ENCODE data around the gene FXYD3.

The FXYD3 gene

GRCh38 chr19:35135389-35135909 is 19.8 kb downstream of the FXYD3 start:
- no peak overlapping the region for H2AFZ ChIP-seq (ENCODE audit: low read depth, low read length)
- H3K4me1 ChIP-seq (ENCODE audit: control insufficient read depth, insufficient read depth, low read depth, low read length): peaks cover 18% of the 10 kb centered on the region
- H3K79me1 ChIP-seq (replicated peaks; ENCODE audit: low read length, poor library complexity, severe bottlenecking): no peaks in the 10 kb centered on the region
- H3K4me3 ChIP-seq (ENCODE audit: insufficient read depth in 1 of 2, low read depth in 1 of 2, low read length in 2 of 2): peak overlapping the region in 1 of 2 experiments; percentile 31
- no peak overlapping the region for H2BK120ac ChIP-seq (ENCODE audit: low read depth, low read length)
- no peak overlapping the region for H2BK12ac ChIP-seq (ENCODE audit: low read length in 2 of 2)
- H3K9ac ChIP-seq (ENCODE audit: low read length): peak overlapping the region; percentile 59
- peak overlapping the region; percentile 56 for H2BK15ac ChIP-seq (ENCODE audit: low read depth, poor library complexity, severe bottlenecking)
- H3K4me2 ChIP-seq (ENCODE audit: low read length, poor library complexity, severe bottlenecking): no peak overlapping the region
- H3K14ac ChIP-seq (ENCODE audit: low read length in 2 of 2): no peak overlapping the region
- no peak overlapping the region for H4K91ac ChIP-seq (ENCODE audit: low read length)
- no peaks in the 10 kb centered on the region for H3K9me3 ChIP-seq (ENCODE audit: control insufficient read depth, low read length)
- DNase-seq: peak; percentile 66
- H3K4ac ChIP-seq (ENCODE audit: low read depth in 1 of 2, low read length in 2 of 2): no peak overlapping the region
- H3K18ac ChIP-seq (ENCODE audit: low read depth in 1 of 2, low read length in 2 of 2): no peak overlapping the region
- no peak overlapping the region for H3K23ac ChIP-seq (ENCODE audit: low read length in 2 of 2)
- peaks cover 0 to 18% of the 10 kb centered on the region in 2 experiments for H3K27me3 ChIP-seq (ENCODE audit: control insufficient read depth in 1 of 2, insufficient read depth in 1 of 2, low read length in 2 of 2)
- 0% methylated on average over 3 of the region's 7 CpGs for WGBS
- no peak overlapping the region for H4K8ac ChIP-seq (ENCODE audit: low read length)
- no peak overlapping the region for H2BK5ac ChIP-seq (ENCODE audit: low read depth, low read length, poor library complexity, severe bottlenecking)
- no peak overlapping the region for H3K27ac ChIP-seq (ENCODE audit: low read length, poor library complexity, severe bottlenecking)
- no peaks in the 10 kb centered on the region for H3K36me3 ChIP-seq (ENCODE audit: control insufficient read depth in 1 of 2, insufficient read depth in 2 of 2, low read depth in 1 of 2, low read length in 2 of 2)
- no peak overlapping the region for H2AK5ac ChIP-seq (ENCODE audit: low read length, severe bottlenecking)

GRCh38 chr19:35136231-35136630 is 20.6 kb downstream of the FXYD3 start:
- DNase-seq: no peak
- Histone ChIP-seq H4K91ac (ENCODE audit: low read length) (no peak overlapping the region), H3K79me1 (replicated peaks; ENCODE audit: low read length, poor library complexity, severe bottlenecking) (no peaks in the 10 kb centered on the region), H3K27me3 (ENCODE audit: control insufficient read depth in 1 of 2, insufficient read depth in 1 of 2, low read length in 2 of 2) (peaks cover 0 to 18% of the 10 kb centered on the region in 2 experiments), H2AK5ac (ENCODE audit: low read length, severe bottlenecking) (no peak overlapping the region), H2BK15ac (ENCODE audit: low read depth, poor library complexity, severe bottlenecking) (peak overlapping the region; percentile 4), H3K4me2 (ENCODE audit: low read length, poor library complexity, severe bottlenecking) (no peak overlapping the region), H3K4me1 (ENCODE audit: control insufficient read depth, insufficient read depth, low read depth, low read length) (peaks cover 20% of the 10 kb centered on the region), H2BK5ac (ENCODE audit: low read depth, low read length, poor library complexity, severe bottlenecking) (no peak overlapping the region), H3K23ac (ENCODE audit: low read length in 2 of 2) (no peak overlapping the region), H2BK120ac (ENCODE audit: low read depth, low read length) (no peak overlapping the region), H3K14ac (ENCODE audit: low read length in 2 of 2) (no peak overlapping the region), H3K4me3 (ENCODE audit: insufficient read depth in 1 of 2, low read depth in 1 of 2, low read length in 2 of 2) (no peak overlapping the region), H3K4ac (ENCODE audit: low read depth in 1 of 2, low read length in 2 of 2) (no peak overlapping the region), H2AFZ (ENCODE audit: low read depth, low read length) (no peak overlapping the region), H3K36me3 (ENCODE audit: control insufficient read depth in 1 of 2, insufficient read depth in 2 of 2, low read depth in 1 of 2, low read length in 2 of 2) (no peaks in the 10 kb centered on the region), H3K18ac (ENCODE audit: low read depth in 1 of 2, low read length in 2 of 2) (no peak overlapping the region), H3K9ac (ENCODE audit: low read length) (no peak overlapping the region), H3K9me3 (ENCODE audit: control insufficient read depth, low read length) (no peaks in the 10 kb centered on the region), H3K27ac (ENCODE audit: low read length, poor library complexity, severe bottlenecking) (no peak overlapping the region), H2BK12ac (ENCODE audit: low read length in 2 of 2) (no peak overlapping the region), H4K8ac (ENCODE audit: low read length) (no peak overlapping the region)
- 81% methylated on average over 11 of the region's 11 CpGs for WGBS

GRCh38 chr19:35136977-35137702 is 21.5 kb downstream of the FXYD3 start:
- H4K8ac ChIP-seq (ENCODE audit: low read length): no peak overlapping the region
- no peak overlapping the region for H3K23ac ChIP-seq (ENCODE audit: low read length in 2 of 2)
- no peaks in the 10 kb centered on the region for H3K36me3 ChIP-seq (ENCODE audit: control insufficient read depth in 1 of 2, insufficient read depth in 2 of 2, low read depth in 1 of 2, low read length in 2 of 2)
- peak overlapping the region; percentile 27 for H3K9ac ChIP-seq (ENCODE audit: low read length)
- H3K18ac ChIP-seq (ENCODE audit: low read depth in 1 of 2, low read length in 2 of 2): no peak overlapping the region
- H2BK12ac ChIP-seq (ENCODE audit: low read length in 2 of 2): no peak overlapping the region
- no peak overlapping the region for H3K4me3 ChIP-seq (ENCODE audit: insufficient read depth in 1 of 2, low read depth in 1 of 2, low read length in 2 of 2)
- peaks cover 0 to 26% of the 10 kb centered on the region in 2 experiments for H3K27me3 ChIP-seq (ENCODE audit: control insufficient read depth in 1 of 2, insufficient read depth in 1 of 2, low read length in 2 of 2)
- H2AK5ac ChIP-seq (ENCODE audit: low read length, severe bottlenecking): no peak overlapping the region
- no peaks in the 10 kb centered on the region for H3K79me1 ChIP-seq (replicated peaks; ENCODE audit: low read length, poor library complexity, severe bottlenecking)
- no peak overlapping the region for H4K91ac ChIP-seq (ENCODE audit: low read length)
- H2AFZ ChIP-seq (ENCODE audit: low read depth, low read length): no peak overlapping the region
- no peak overlapping the region for H2BK120ac ChIP-seq (ENCODE audit: low read depth, low read length)
- H2BK15ac ChIP-seq (ENCODE audit: low read depth, poor library complexity, severe bottlenecking): no peak overlapping the region
- no peak overlapping the region for H3K4ac ChIP-seq (ENCODE audit: low read depth in 1 of 2, low read length in 2 of 2)
- 77% methylated on average over 9 of the region's 9 CpGs for WGBS
- H3K4me1 ChIP-seq (ENCODE audit: control insufficient read depth, insufficient read depth, low read depth, low read length): peaks cover 25% of the 10 kb centered on the region
- no peak overlapping the region for H3K4me2 ChIP-seq (ENCODE audit: low read length, poor library complexity, severe bottlenecking)
- no peak overlapping the region for H2BK5ac ChIP-seq (ENCODE audit: low read depth, low read length, poor library complexity, severe bottlenecking)
- no peak overlapping the region for H3K27ac ChIP-seq (ENCODE audit: low read length, poor library complexity, severe bottlenecking)
- DNase-seq: no peak
- H3K14ac ChIP-seq (ENCODE audit: low read length in 2 of 2): no peak overlapping the region
- H3K9me3 ChIP-seq (ENCODE audit: control insufficient read depth, low read length): no peaks in the 10 kb centered on the region

- Histone ChIP-seq H3K18ac (ENCODE audit: low read depth in 1 of 2, low read length in 2 of 2) (peak within 1 kb of the TSS in 1 of 2 experiments; percentile 16), H4K91ac (ENCODE audit: low read length) (peak within 1 kb of the TSS; percentile 43), H2AFZ (ENCODE audit: low read depth, low read length) (no peak within 1 kb of the TSS), H3K9me3 (ENCODE audit: control insufficient read depth, low read length) (no peaks in the 10 kb centered on the region), H3K23ac (ENCODE audit: low read length in 2 of 2) (no peak within 1 kb of the TSS), H2BK5ac (ENCODE audit: low read depth, low read length, poor library complexity, severe bottlenecking) (no peak within 1 kb of the TSS), H3K79me1 (replicated peaks; ENCODE audit: low read length, poor library complexity, severe bottlenecking) (no peaks in the 10 kb centered on the region), H4K8ac (ENCODE audit: low read length) (peak within 1 kb of the TSS; percentile 20), H3K27me3 (ENCODE audit: control insufficient read depth in 1 of 2, insufficient read depth in 1 of 2, low read length in 2 of 2) (peaks cover 0 to 35% of the 10 kb centered on the region in 2 experiments), H3K14ac (ENCODE audit: low read length in 2 of 2) (peak within 1 kb of the TSS in 1 of 2 experiments; percentile 90), H2BK15ac (ENCODE audit: low read depth, poor library complexity, severe bottlenecking) (peak within 1 kb of the TSS; percentile 34), H3K9ac (ENCODE audit: low read length) (peak within 1 kb of the TSS; percentile 86), H3K4ac (ENCODE audit: low read depth in 1 of 2, low read length in 2 of 2) (no peak within 1 kb of the TSS), H2AK5ac (ENCODE audit: low read length, severe bottlenecking) (no peak within 1 kb of the TSS), H3K4me3 (ENCODE audit: insufficient read depth in 1 of 2, low read depth in 1 of 2, low read length in 2 of 2) (peak within 1 kb of the TSS in 1 of 2 experiments; percentile 66), H2BK120ac (ENCODE audit: low read depth, low read length) (peak within 1 kb of the TSS; percentile 52), H3K27ac (ENCODE audit: low read length, poor library complexity, severe bottlenecking) (no peak within 1 kb of the TSS), H2BK12ac (ENCODE audit: low read length in 2 of 2) (no peak within 1 kb of the TSS), H3K4me1 (ENCODE audit: control insufficient read depth, insufficient read depth, low read depth, low read length) (peaks cover 35% of the 10 kb centered on the region), H3K36me3 (ENCODE audit: control insufficient read depth in 1 of 2, insufficient read depth in 2 of 2, low read depth in 1 of 2, low read length in 2 of 2) (no peaks in the 10 kb centered on the region), H3K4me2 (ENCODE audit: low read length, poor library complexity, severe bottlenecking) (peak within 1 kb of the TSS; percentile 32)
- WGBS: 64% methylated on average over 7 of the region's 18 CpGs
- no peak for DNase-seq
These were observed 22.8 kb downstream of the FXYD3 start, which contains the start of gene FXYD1 for GRCh38 chr19:35138305-35138892. Gene FXYD1, plus strand, starts transcription at chr19:35138824. Its CDS starts 1,256 bp downstream, at chr19:35140080.

Measured in mesenchymal stem cell (in vitro differentiated cells and primary cell).